ENCODE data around the gene MACC1. TPM values are rescaled to one million over a fixed set of nuclear protein-coding genes. Genes with fewer than 3 reads are reported as not detected.

The MACC1 gene
- total and polyA plus RNA-seq, 10 of the 15 experiments (the other 5 are each of a cell fraction or from before 2014, with no cell fraction given), result 6.0 to 61.1 (median 12.7) TPM

DNA sequence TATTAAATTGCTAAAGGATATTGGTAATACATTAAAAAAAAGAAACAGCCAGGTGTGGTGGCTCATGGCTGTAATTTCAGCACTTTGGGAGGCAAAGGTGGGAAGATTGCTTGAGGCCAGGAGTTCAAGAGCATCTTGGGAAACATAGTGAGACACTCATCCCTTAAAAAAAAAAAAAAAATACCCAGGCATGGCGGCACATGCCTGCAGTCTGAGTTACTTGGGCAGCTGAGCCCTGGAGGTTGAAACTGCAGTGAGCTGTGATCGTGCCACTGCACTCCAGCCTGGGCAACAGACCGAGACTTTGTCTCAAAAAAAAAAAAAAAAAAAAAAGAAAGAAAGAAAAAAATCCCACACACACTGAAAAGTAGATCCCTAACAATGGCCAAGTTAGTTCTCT lies 59.7 kb downstream of the MACC1 start:
- H3K4me2 ChIP-seq (ENCODE audit: control insufficient read depth, insufficient read depth), result no peak overlapping the region
- H3K9ac ChIP-seq (ENCODE audit: control insufficient read depth, insufficient read depth, low read length), result no peak overlapping the region
- H3K79me2 ChIP-seq (ENCODE audit: control insufficient read depth, insufficient read depth, low read length), result no peaks in the 10 kb centered on the region
- DNase-seq (ENCODE audit: low read depth, low spot score) (no peak), ATAC-seq (no peak), FAIRE-seq (no peak)
- BruUV-seq (replicated peaks), result no TSS peak
- in situ Hi-C loops (cut with MboI), result loop anchor here (5.0 to 25.0 kb wide), 3 partner anchors 155 to 430 kb away; no protein-coding TSS in a partner anchor
- intact Hi-C loops (cut with micrococcal nuclease; ENCODE audit: unreplicated experiment), result loop anchor here (5.0 kb wide), 1 partner anchor 175 kb away; no protein-coding TSS in a partner anchor
- no peaks in the 10 kb centered on the region for H3K27me3 ChIP-seq (replicated peaks in 1 of 2; ENCODE audit: control insufficient read depth in 2 of 2, insufficient read depth in 2 of 2, low read length in 1 of 2)
- 100% methylated on average over 1 of the region's 3 CpGs for WGBS (ENCODE audit: insufficient coverage, insufficient replicate concordance, low lambda C conversion rate, missing lambda C conversion rate)
- RAD21 ChIA-PET (ENCODE audit: unreplicated experiment), result no interaction called here
- no peaks in the 10 kb centered on the region for H3K9me3 ChIP-seq (replicated peaks; ENCODE audit: control insufficient read depth, insufficient read depth, low read length)
- peaks cover 3 to 10% of the 10 kb centered on the region in 2 experiments; a peak in 3 of 4 replicates for H3K36me3 ChIP-seq (ENCODE audit: control insufficient read depth in 2 of 2, insufficient read depth in 2 of 2, low read length in 1 of 2)
- CTCF ChIA-PET, result interaction anchor here (0.6 to 1.4 kb wide), 3 partner anchors 23 to 441 kb away, joined by 3 to 5 read pairs (median 3); no protein-coding TSS in a partner anchor
- POLR2A ChIA-PET, result interaction anchor here (1.6 kb wide), 1 partner anchor 42 kb away, joined by 3 read pairs; no protein-coding TSS in a partner anchor
- no peaks in the 10 kb centered on the region for H4K20me1 ChIP-seq (ENCODE audit: control insufficient read depth, insufficient read depth)
- SMC1A ChIA-PET (ENCODE audit: uncharacterized antibody, unreplicated experiment), result interaction anchor here (0.7 to 1.2 kb wide), 2 partner anchors 13 to 78 kb away, joined by 4 read pairs; no protein-coding TSS in a partner anchor
- H3K4me3 ChIP-seq, result no peak overlapping the region
- H2AFZ ChIP-seq (ENCODE audit: control insufficient read depth, low read depth, low read length), result no peak overlapping the region
- no peak overlapping the region for H3K27ac ChIP-seq (ENCODE audit: control insufficient read depth, insufficient read depth)
- H3K4me1 ChIP-seq (ENCODE audit: control insufficient read depth, insufficient read depth, low read length), result no peaks in the 10 kb centered on the region
- TF ChIP-seq, protein P1, sequence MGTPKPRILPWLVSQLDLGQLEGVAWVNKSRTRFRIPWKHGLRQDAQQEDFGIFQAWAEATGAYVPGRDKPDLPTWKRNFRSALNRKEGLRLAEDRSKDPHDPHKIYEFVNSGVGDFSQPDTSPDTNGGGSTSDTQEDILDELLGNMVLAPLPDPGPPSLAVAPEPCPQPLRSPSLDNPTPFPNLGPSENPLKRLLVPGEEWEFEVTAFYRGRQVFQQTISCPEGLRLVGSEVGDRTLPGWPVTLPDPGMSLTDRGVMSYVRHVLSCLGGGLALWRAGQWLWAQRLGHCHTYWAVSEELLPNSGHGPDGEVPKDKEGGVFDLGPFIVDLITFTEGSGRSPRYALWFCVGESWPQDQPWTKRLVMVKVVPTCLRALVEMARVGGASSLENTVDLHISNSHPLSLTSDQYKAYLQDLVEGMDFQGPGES (IDR thresholded peaks at IDR 0.05), result no peak
- TF ChIP-seq, protein P2, sequence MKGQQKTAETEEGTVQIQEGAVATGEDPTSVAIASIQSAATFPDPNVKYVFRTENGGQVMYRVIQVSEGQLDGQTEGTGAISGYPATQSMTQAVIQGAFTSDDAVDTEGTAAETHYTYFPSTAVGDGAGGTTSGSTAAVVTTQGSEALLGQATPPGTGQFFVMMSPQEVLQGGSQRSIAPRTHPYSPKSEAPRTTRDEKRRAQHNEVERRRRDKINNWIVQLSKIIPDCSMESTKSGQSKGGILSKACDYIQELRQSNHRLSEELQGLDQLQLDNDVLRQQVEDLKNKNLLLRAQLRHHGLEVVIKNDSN (IDR thresholded peaks at IDR 0.05; ENCODE audit: borderline replicate concordance, extremely low read length, insufficient read depth, low read depth, low read length), result no peak
- TF ChIP-seq, protein P3, sequence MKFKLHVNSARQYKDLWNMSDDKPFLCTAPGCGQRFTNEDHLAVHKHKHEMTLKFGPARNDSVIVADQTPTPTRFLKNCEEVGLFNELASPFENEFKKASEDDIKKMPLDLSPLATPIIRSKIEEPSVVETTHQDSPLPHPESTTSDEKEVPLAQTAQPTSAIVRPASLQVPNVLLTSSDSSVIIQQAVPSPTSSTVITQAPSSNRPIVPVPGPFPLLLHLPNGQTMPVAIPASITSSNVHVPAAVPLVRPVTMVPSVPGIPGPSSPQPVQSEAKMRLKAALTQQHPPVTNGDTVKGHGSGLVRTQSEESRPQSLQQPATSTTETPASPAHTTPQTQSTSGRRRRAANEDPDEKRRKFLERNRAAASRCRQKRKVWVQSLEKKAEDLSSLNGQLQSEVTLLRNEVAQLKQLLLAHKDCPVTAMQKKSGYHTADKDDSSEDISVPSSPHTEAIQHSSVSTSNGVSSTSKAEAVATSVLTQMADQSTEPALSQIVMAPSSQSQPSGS (IDR thresholded peaks at IDR 0.05; ENCODE audit: low read length), result no peak
- TF ChIP-seq NR2C2 (IDR thresholded peaks at IDR 0.05; ENCODE audit: borderline replicate concordance, control insufficient read depth, insufficient read length, low read depth), result no peak
- TF ChIP-seq, protein P4, sequence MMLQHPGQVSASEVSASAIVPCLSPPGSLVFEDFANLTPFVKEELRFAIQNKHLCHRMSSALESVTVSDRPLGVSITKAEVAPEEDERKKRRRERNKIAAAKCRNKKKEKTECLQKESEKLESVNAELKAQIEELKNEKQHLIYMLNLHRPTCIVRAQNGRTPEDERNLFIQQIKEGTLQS (IDR thresholded peaks at IDR 0.05; ENCODE audit: borderline replicate concordance, extremely low read depth, low read depth, low read length), result no peak
- TF ChIP-seq, protein P5, sequence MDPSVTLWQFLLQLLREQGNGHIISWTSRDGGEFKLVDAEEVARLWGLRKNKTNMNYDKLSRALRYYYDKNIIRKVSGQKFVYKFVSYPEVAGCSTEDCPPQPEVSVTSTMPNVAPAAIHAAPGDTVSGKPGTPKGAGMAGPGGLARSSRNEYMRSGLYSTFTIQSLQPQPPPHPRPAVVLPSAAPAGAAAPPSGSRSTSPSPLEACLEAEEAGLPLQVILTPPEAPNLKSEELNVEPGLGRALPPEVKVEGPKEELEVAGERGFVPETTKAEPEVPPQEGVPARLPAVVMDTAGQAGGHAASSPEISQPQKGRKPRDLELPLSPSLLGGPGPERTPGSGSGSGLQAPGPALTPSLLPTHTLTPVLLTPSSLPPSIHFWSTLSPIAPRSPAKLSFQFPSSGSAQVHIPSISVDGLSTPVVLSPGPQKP (IDR thresholded peaks at IDR 0.05; ENCODE audit: low read depth, low read length), result no peak
- TF ChIP-seq, protein P6, sequence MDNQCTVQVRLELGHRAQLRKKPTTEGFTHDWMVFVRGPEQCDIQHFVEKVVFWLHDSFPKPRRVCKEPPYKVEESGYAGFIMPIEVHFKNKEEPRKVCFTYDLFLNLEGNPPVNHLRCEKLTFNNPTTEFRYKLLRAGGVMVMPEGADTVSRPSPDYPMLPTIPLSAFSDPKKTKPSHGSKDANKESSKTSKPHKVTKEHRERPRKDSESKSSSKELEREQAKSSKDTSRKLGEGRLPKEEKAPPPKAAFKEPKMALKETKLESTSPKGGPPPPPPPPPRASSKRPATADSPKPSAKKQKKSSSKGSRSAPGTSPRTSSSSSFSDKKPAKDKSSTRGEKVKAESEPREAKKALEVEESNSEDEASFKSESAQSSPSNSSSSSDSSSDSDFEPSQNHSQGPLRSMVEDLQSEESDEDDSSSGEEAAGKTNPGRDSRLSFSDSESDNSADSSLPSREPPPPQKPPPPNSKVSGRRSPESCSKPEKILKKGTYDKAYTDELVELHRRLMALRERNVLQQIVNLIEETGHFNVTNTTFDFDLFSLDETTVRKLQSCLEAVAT (IDR thresholded peaks at IDR 0.05), result no peak
- no peak for TF ChIP-seq MTA2 (IDR thresholded peaks at IDR 0.05; ENCODE audit: low read depth)
- TF ChIP-seq, protein P7, sequence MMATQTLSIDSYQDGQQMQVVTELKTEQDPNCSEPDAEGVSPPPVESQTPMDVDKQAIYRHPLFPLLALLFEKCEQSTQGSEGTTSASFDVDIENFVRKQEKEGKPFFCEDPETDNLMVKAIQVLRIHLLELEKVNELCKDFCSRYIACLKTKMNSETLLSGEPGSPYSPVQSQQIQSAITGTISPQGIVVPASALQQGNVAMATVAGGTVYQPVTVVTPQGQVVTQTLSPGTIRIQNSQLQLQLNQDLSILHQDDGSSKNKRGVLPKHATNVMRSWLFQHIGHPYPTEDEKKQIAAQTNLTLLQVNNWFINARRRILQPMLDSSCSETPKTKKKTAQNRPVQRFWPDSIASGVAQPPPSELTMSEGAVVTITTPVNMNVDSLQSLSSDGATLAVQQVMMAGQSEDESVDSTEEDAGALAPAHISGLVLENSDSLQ (IDR thresholded peaks at IDR 0.05), result no peak
- no peak for TF ChIP-seq GABPA (IDR thresholded peaks at IDR 0.05; ENCODE audit: low read depth)
- TF ChIP-seq SMAD5 (IDR thresholded peaks at IDR 0.05; ENCODE audit: low read depth), result no peak
- TF ChIP-seq MYB (IDR thresholded peaks at IDR 0.05; ENCODE audit: borderline replicate concordance, low read depth, low read length), result no peak
- TF ChIP-seq ZNF207 (IDR thresholded peaks at IDR 0.05; ENCODE audit: borderline replicate concordance), result no peak
- TF ChIP-seq SUPT20H (IDR thresholded peaks at IDR 0.05; ENCODE audit: borderline replicate concordance, control insufficient read depth, low read depth, low read length), result no peak
- no peak for TF ChIP-seq SPI1 (IDR thresholded peaks at IDR 0.05; ENCODE audit: borderline replicate concordance, insufficient read depth, low read depth, low read length)

Data from GM12878 (cell line).